Measurements from ENCODE around the gene OBP2B.
"Not testable (repeated sequence)": the region's sequence is repeated elsewhere in the genome, so short reads cannot be mapped to it uniquely, and the experiment has no call there.

Gene OBP2B

GRCh38 chr9:133208880-133209300 lies at the start of gene OBP2B:
TSS of gene OBP2B (minus strand) at chr9:133209250. CDS start at chr9:133209199, 51 bp downstream.
- DNase-seq = not testable (repeated sequence)

- DNase-seq = no peak
Measured at GRCh38 chr9:133258061-133259015, 49.3 kb upstream of the OBP2B start.

GRCh38 chr9:133257465-133257956 lies 48.5 kb upstream of the OBP2B start:
- DNase-seq = peak; percentile 14

GRCh38 chr9:133256686-133257091 lies 47.6 kb upstream of the OBP2B start:
- DNase-seq = no peak

- no peak for DNase-seq
Measured at GRCh38 chr9:133256136-133256461, 47.0 kb upstream of the OBP2B start.

GRCh38 chr9:133255371-133256135 lies 46.5 kb upstream of the OBP2B start:
- no peak for DNase-seq

- DNase-seq = no peak
Measured at GRCh38 chr9:133254471-133254870, 45.4 kb upstream of the OBP2B start.

GRCh38 chr9:133253268-133253667 lies 44.2 kb upstream of the OBP2B start:
- DNase-seq = no peak

- DNase-seq = peak; percentile 32
Measured at GRCh38 chr9:133252301-133253020, 43.4 kb upstream of the OBP2B start.

GRCh38 chr9:133251773-133252172 lies 42.7 kb upstream of the OBP2B start:
- DNase-seq = no peak

- DNase-seq = not testable (repeated sequence)
Measured at GRCh38 chr9:133251221-133251620, 42.2 kb upstream of the OBP2B start.

GRCh38 chr9:133250741-133251170 lies 41.7 kb upstream of the OBP2B start:
- DNase-seq = no peak

GRCh38 chr9:133249337-133249736 lies 40.3 kb upstream of the OBP2B start:
- no peak for DNase-seq

- DNase-seq = no peak
Measured at GRCh38 chr9:133248726-133249295, 39.8 kb upstream of the OBP2B start.

- DNase-seq = no peak
Measured at GRCh38 chr9:133247632-133248031, 38.6 kb upstream of the OBP2B start.

- no peak for DNase-seq
Measured at GRCh38 chr9:133246991-133247390, 37.9 kb upstream of the OBP2B start.

- no peak for DNase-seq
Measured at GRCh38 chr9:133246562-133246961, 37.5 kb upstream of the OBP2B start.

GRCh38 chr9:133242991-133243390 lies 33.9 kb upstream of the OBP2B start:
- no peak for DNase-seq

GRCh38 chr9:133242241-133242640 lies 33.2 kb upstream of the OBP2B start:
- no peak for DNase-seq

- DNase-seq = no peak
Measured at GRCh38 chr9:133239533-133240090, 30.6 kb upstream of the OBP2B start.

GRCh38 chr9:133238851-133239532 lies 29.9 kb upstream of the OBP2B start:
- peak; percentile 44 for DNase-seq

All from NCI-H69 (cell line).